Gastrocnemius medialis (tissue), 4 donors: ENCODE measurements around the gene SYNPR. TPM values are rescaled to one million over a fixed set of nuclear protein-coding genes. Genes with fewer than 3 reads are reported as not detected.
"Not testable (repeated sequence)": the region's sequence is repeated elsewhere in the genome, so short reads cannot be mapped to it uniquely, and the experiment has no call there.

Source experiments
- ATAC-seq, 2 donors: fragments of 150-250 bp; one replicate each; pipeline ENCODE4 v1.9.1; 2016
- DNase-seq, 2 donors: peaks; one replicate each; pipeline ENCODE4 v3.0.0-alpha.2; 2019
- H3K27ac ChIP-seq, 4 donors: fragments of 200-600 bp; sonication (generic); 1 replicate in 1 of 4; 2 replicates in 3 of 4; pipeline ENCODE4 v1.5.1; 2016 to 2018; ENCODE audit warnings: mild to moderate bottlenecking in 2 of 4, moderate library complexity in 1 of 4
- H3K27me3 ChIP-seq, 3 donors: fragments of 200-600 bp; sonication (generic) in 2 of 3; 1 replicate in 1 of 3; 2 replicates in 2 of 3; pipeline versions ENCODE4 v1.5.1 to v1.6.0; 2016 to 2019; ENCODE audit warnings: mild to moderate bottlenecking in 1 of 3, moderate library complexity in 1 of 3
- H3K36me3 ChIP-seq, 2 donors: fragments of 200-600 bp; sonication (generic) in 1 of 2; one replicate each; pipeline ENCODE4 v1.5.1; 2017 to 2018
- H3K4me1 ChIP-seq, 2 donors: fragments of 200-600 bp; sonication (generic) in 1 of 2; one replicate each; pipeline ENCODE4 v1.5.1; 2016 to 2017; ENCODE audit warnings: mild to moderate bottlenecking in 2 of 2
- H3K4me3 ChIP-seq, 4 donors: fragments of 200-600 bp; sonication (generic) in 3 of 4; 1 replicate in 1 of 4; 2 replicates in 3 of 4; pipeline ENCODE4 v1.5.1; 2016 to 2019; ENCODE audit warnings: mild to moderate bottlenecking in 2 of 4
- H3K9me3 ChIP-seq, 3 donors: fragments of 200-600 bp; sonication (generic) in 2 of 3; 1 replicate in 1 of 3; 2 replicates in 2 of 3; pipeline ENCODE4 v1.5.1; 2016 to 2019
- POLR2A ChIP-seq, 2 donors: fragments of 450-650 bp; IDR thresholded peaks; one replicate each; pipeline ENCODE4 v1.6.1; 2017; ENCODE audit warnings: antibody characterized with exemption in 2 of 2, mild to moderate bottlenecking in 2 of 2, moderate library complexity in 2 of 2
- in situ Hi-C, 4 donors: fragments of 200-750 bp; cut with MboI; loops; one replicate each; pipeline versions ENCODE4 v1.15.0 to v1.8.0; 2017; ENCODE audit warnings: low sequenced_read_pairs in 4 of 4
- intact Hi-C: fragments of 100-400 bp; cut with DNase I; formaldehyde crosslinking; loops from one replicate; pipeline ENCODE4 v1.15.1; 2023; ENCODE audit warnings: low total_unique reads
- total RNA-seq, 4 donors: library from RNA; depleted of rRNA; stranded (reverse); fragments of >200 nt; gene quantifications; one replicate each; pipeline versions ENCODE4 v1.1.0 to v1.2.3, GENCODE V29; 2016
- TF ChIP-seq, protein P1 (sequence below), 5 experiments: fragments of 450-650 bp in 3 of 5; fragments of 200-600 bp in 2 of 5; sonication (generic) in 2 of 5; IDR thresholded peaks in 4 of 5; conservative IDR thresholded peaks in 1 of 5; 1 replicate in 4 of 5; 2 replicates in 1 of 5; pipeline ENCODE4 v1.5.1; 2016 to 2019; ENCODE audit warnings: antibody characterized with exemption in 5 of 5, mild to moderate bottlenecking in 3 of 5, moderate library complexity in 3 of 5

The SYNPR gene
- total RNA-seq, 4 donors from 2014 or later = not detected

DNA sequence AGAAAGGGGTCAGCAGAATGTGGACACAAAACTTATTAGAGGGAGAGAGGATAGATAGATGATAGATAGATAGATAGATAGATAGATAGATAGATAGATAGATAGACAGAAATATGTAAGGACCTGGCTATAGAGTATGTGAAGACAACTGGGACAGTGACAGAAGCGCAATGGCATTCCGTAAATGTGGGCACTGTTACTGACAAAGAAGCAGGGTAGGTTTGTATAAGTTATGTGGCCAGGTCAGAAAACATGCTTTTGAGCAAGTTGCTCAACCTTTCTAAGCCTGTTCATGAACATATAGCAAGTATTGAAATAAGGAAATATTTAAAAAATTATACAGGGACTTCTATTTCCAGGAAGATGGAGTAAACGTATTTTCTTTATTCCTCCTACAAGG is 357.1 kb downstream of the SYNPR start:
- Histone ChIP-seq H3K4me1 (no peaks in the 10 kb centered on the region), H3K27me3 (no peaks in the 10 kb centered on the region), H3K27ac (no peak overlapping the region), H3K4me3 (no peak overlapping the region), H3K9me3 (no peaks in the 10 kb centered on the region), H3K36me3 (no peaks in the 10 kb centered on the region)
- in situ Hi-C loops = no loop called here
- intact Hi-C loops = no loop called here
- no peak for DNase-seq
- no peak for TF ChIP-seq POLR2A (IDR thresholded peaks at IDR 0.05)
- no peak for ATAC-seq

DNA sequence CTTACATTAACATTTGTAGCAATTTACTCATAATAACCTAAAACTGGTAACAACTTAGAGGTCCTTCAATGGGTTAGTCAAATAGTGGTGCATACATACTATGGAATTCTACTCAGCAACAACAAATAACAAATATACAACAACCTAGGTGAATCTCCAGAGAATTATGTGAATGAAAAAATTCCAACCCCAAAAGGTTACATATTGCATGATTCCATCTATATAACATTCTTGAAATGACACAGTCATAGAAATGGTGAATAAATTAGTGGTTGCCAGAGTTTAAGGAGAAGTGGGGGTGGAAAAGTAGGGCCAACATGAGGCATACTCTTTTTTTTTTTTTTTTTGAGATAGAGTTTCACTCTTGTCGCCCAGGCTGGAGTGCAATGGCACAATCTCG is 361.7 kb downstream of the SYNPR start:
- ATAC-seq = no peak
- Histone ChIP-seq H3K36me3 (no peaks in the 10 kb centered on the region), H3K9me3 (no peaks in the 10 kb centered on the region), H3K4me1 (no peaks in the 10 kb centered on the region), H3K27ac (no peak overlapping the region), H3K27me3 (no peaks in the 10 kb centered on the region), H3K4me3 (no peak overlapping the region)
- DNase-seq = no peak
- no peak for TF ChIP-seq POLR2A (IDR thresholded peaks at IDR 0.05)
- TF ChIP-seq, protein P1, sequence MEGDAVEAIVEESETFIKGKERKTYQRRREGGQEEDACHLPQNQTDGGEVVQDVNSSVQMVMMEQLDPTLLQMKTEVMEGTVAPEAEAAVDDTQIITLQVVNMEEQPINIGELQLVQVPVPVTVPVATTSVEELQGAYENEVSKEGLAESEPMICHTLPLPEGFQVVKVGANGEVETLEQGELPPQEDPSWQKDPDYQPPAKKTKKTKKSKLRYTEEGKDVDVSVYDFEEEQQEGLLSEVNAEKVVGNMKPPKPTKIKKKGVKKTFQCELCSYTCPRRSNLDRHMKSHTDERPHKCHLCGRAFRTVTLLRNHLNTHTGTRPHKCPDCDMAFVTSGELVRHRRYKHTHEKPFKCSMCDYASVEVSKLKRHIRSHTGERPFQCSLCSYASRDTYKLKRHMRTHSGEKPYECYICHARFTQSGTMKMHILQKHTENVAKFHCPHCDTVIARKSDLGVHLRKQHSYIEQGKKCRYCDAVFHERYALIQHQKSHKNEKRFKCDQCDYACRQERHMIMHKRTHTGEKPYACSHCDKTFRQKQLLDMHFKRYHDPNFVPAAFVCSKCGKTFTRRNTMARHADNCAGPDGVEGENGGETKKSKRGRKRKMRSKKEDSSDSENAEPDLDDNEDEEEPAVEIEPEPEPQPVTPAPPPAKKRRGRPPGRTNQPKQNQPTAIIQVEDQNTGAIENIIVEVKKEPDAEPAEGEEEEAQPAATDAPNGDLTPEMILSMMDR (IDR thresholded peaks at IDR 0.05 in 4 of 5, conservative IDR thresholded peaks at IDR 0.05 in 1 of 5) = no peak
- intact Hi-C loops (no loop called here), in situ Hi-C loops (no loop called here)

DNA sequence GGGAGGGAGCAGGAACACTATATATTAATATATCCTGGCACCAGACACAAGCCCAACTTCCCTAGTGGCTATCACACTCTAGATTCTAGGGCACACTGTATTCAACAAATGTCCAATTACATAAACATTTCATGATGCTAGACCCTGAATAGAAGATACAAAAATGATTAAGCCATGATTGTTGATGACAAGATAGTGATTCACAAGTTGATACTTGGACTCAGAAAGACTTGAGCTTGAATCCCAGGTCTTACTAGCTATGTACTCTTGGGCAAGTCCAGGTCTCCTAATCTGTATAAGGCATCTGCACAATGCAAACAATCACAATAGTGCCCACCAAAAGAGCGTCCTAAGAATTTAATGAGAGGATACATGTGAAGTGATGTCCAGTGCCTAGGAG is 364.4 kb downstream of the SYNPR start:
- ATAC-seq (no peak), DNase-seq (no peak)
- in situ Hi-C loops = no loop called here
- Histone ChIP-seq H3K4me1 (no peaks in the 10 kb centered on the region), H3K4me3 (no peak overlapping the region), H3K36me3 (no peaks in the 10 kb centered on the region), H3K27me3 (no peaks in the 10 kb centered on the region), H3K9me3 (no peaks in the 10 kb centered on the region), H3K27ac (no peak overlapping the region)
- no peak for TF ChIP-seq POLR2A (IDR thresholded peaks at IDR 0.05)
- TF ChIP-seq, protein P1 (IDR thresholded peaks at IDR 0.05 in 4 of 5, conservative IDR thresholded peaks at IDR 0.05 in 1 of 5) = no peak
- intact Hi-C loops = no loop called here

DNA sequence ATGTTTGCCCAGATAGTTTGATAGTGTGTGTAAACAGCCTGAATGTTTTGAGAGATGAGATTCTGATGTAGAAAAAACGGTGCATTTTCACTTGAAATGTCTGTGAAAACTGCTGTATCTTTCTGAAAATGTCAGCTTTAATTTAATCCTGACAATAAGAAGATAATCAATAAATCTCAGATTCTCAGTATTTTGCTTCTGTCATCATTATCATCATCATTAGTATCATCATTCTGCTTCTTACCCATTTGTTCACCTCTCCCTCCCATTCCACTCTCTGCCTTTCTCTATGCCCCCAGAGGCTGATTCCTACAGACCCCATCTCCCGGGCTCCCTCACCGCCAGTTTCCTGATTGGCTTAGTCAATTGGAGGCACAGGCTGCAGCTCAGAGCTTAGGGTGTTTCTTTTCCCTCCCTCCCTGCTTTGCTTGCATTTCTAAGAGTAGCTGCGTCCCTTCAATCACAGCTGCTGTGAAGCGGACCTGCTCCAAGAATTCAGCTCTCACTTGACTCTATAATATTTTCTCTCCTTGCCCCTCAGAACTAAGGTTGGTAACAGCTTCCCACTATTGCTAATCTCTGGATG is 366.2 kb downstream of the SYNPR start:
- in situ Hi-C loops (no loop called here), intact Hi-C loops (no loop called here)
- Histone ChIP-seq H3K4me1 (no peaks in the 10 kb centered on the region), H3K9me3 (no peaks in the 10 kb centered on the region), H3K4me3 (no peak overlapping the region), H3K36me3 (no peaks in the 10 kb centered on the region), H3K27me3 (no peaks in the 10 kb centered on the region), H3K27ac (no peak overlapping the region)
- no peak for TF ChIP-seq POLR2A (IDR thresholded peaks at IDR 0.05)
- TF ChIP-seq, protein P1 (IDR thresholded peaks at IDR 0.05 in 4 of 5, conservative IDR thresholded peaks at IDR 0.05 in 1 of 5) = no peak
- DNase-seq (no peak), ATAC-seq (no peak)

DNA sequence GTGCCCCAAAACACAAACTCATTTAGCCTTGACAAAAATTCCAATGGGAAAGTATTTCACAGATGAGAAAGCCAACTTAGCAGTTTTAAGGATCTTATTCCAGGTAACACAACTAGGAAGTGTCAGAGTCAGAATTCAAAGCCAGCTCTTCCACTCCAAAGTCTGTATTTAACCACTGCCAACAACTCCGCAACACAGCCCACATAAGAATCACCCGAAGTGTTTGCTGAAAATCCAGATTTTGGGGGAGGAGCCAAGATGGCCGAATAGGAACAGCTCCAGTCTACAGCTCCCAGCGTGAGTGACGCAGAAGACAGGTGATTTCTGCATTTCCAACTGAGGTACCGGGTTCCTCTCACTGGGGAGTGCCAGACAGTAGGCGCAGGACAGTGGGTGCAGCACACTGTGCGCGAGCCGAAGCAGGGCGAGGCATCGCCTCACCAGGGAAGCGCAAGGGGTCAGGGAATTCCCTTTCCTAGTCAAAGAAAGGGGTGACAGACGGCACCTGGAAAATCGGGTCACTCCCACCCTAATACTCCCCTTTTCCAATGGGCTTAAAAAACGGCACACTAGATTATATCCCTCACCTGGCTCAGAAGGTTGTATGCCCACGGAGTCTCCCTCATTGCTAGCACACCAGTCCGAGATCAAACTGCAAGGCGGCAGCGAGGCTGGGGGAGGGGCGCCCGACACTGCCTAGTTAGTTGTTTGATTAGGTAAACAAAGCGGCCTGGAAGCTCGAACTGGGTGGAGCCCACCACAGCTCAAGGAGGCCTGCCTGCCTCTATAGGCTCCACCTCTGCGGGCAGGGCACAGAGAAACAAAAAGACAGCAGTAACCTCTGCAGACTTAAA is 367.0 kb downstream of the SYNPR start:
- H3K4me1 ChIP-seq, H3K27me3 ChIP-seq, H3K4me3 ChIP-seq, H3K36me3 ChIP-seq, DNase-seq, in situ Hi-C loops, H3K27ac ChIP-seq, ATAC-seq, intact Hi-C loops, H3K9me3 ChIP-seq: not testable (repeated sequence)
